KOPT-K1 (cell line): ENCODE measurements around the gene ELOVL3.
"Not testable (repeated sequence)": the region's sequence is repeated elsewhere in the genome, so short reads cannot be mapped to it uniquely, and the experiment has no call there.

Experiments used
- H3K27ac ChIP-seq: fragments of 200-600 bp; sonication (generic); 2 replicates; pipeline ENCODE4 v1.5.1; 2016; ENCODE audit warnings: antibody characterized with exemption, mild to moderate bottlenecking, low read depth, low read length; ENCODE audit not compliant: poor library complexity, severe bottlenecking
- H3K36me3 ChIP-seq: fragments of 200-600 bp; sonication (generic); 2 replicates; pipeline ENCODE4 v1.5.1; 2017; ENCODE audit warnings: antibody characterized with exemption, mild to moderate bottlenecking, low read length, moderate library complexity; ENCODE audit not compliant: insufficient read depth
- H3K9me3 ChIP-seq: fragments of 200-600 bp; sonication (generic); 2 replicates; pipeline ENCODE4 v1.5.1; 2017; ENCODE audit warnings: antibody characterized with exemption, low read length, mild to moderate bottlenecking; ENCODE audit not compliant: insufficient read depth, poor library complexity, severe bottlenecking

ELOVL3 gene

DNA sequence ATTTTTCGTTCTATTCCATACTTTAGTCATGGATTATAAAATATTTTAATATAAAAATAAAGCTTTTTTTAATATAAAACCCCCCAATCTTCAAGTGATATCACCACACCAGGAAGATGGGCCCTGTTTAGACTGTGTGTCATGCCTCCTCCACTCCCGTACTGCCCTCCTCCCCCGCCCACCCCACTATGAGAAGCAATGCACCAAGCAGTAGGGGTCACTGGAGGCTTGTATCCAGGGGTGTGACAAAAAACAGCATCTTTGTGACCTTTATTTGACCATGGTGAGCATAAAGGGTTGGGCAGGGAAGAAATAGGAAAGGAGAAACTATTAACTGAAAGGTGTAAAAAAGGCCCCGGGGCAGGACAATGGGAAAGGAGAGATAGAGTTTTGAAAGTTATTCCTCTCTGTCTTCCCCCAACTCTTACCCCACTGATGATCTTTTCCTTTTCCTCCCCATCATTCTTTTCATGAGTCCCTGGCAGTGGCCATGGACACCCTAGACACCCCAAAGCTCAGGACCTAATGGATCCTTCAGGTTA is 11.7 kb downstream of the ELOVL3 start:
- Histone ChIP-seq H3K36me3 (no peaks in the 10 kb centered on the region), H3K27ac (no peak overlapping the region), H3K9me3 (no peaks in the 10 kb centered on the region)

DNA sequence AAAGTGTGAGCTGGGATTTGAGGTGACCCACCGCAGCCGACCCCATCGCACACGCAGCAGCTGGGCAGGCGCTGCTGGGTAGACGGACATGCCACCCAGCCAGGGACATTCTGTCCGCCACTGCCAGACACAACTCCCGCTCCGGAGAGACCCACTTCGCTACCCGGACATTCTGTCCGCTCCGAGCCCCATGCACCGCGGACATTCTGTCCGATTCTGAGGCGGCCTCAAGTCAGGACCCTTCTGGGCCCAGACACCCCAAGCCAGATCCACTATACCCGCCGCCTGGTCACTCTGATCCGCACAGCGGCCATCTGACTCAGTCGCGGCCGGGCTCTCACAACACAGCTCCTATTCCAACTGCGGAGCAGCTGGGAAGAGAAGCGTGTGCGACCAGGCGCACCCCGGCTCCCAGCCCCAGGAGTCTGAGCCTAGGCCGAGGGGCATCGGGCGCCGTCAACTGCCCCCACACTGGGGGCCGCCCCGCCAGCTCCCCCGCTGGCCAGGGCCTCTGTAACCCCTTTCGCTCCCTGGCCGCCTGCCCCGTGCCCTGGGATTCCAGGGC is 14.4 kb downstream of the ELOVL3 start:
- Histone ChIP-seq H3K36me3 (no peaks in the 10 kb centered on the region), H3K27ac (no peak overlapping the region), H3K9me3 (no peaks in the 10 kb centered on the region)

DNA sequence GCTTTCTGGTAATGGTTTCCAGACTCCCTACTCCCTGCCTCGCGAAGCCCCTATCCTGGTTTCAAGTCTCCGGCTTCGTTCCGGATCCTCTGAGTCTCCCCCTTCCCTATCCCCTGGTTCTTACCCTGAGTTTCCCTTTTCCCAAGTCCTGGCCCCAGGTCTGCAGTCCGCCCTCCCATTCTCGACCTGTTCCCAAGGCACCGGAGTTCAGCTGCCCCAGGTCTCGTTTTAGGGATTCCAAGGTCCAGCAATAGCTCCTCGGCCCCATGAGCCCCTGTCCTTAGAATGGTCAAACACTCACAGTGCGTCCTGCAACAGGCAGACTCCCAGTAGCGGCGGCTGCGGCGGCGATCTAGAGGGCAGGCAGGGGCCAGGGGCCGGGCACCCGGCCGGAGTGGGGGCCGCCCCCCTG is 14.9 kb downstream of the ELOVL3 start:
- Histone ChIP-seq H3K9me3 (no peaks in the 10 kb centered on the region), H3K27ac (no peak overlapping the region)

DNA sequence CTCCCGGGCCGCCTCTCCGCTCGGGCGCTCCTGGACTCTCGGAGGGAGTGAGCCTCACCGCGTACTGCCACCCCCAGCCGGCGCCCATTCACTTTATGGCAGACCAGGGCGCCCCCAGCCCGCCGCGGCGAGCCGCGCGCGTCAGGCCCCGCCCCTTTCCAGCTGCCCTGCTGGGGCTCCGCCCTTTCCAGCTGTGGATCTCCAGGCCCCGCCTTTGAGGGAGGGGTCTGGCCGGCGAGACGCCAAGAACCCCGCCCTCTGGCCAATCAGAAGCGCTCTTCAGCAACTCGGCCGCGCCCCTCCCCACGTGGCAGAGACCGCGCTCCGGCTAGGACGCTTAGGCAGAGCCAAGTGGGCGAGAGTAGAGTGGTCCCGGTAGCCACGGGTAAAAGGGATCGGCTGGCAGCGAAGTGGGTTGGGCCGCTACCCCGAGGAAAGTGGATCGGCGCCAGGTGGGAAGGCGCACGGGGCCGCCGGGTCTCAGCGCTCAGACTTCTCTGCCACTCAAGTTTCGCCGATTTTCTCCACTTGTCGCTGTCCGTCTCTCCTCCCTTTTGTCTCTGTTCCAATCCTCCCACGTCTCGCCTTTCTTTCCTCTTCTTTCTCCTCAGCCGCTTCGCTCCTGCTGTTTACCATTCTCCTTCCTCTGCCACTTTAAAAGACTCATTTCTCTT is 15.5 kb downstream of the ELOVL3 start, which contains the start of gene PITX3:
Gene PITX3, minus strand, starts transcription at position 69 of the 674 bp plus-strand sequence. CDS start 9,432 bp downstream, outside the sequence.
- Histone ChIP-seq H3K36me3 (no peaks in the 10 kb centered on the region), H3K27ac (no peak within 1 kb of the TSS), H3K9me3 (no peaks in the 10 kb centered on the region)

More for the DNA sequence above, 14.9 kb downstream of the ELOVL3 start:
- H3K36me3 ChIP-seq, result no peaks in the 10 kb centered on the region

DNA sequence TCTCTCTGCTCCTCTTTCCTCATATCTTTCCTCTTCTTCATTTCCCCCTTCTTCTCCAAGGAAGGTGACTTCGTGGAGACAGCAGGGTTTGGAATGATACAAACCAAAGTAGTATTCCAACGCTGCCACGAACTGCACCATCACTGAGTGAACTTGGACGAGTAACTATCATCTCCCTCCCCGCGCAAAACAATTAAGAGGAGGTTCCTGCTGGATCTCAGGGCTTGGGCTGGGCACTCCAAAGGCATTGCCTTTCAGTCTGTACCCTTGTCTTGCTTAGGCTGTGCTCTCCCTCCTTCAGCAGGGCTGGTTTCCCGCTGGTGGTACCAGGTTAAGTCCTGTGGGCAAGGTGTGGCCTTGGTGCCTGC is 16.0 kb downstream of the ELOVL3 start:
- H3K27ac ChIP-seq, result no peak overlapping the region
- H3K9me3 ChIP-seq, result no peaks in the 10 kb centered on the region
- peaks cover 2% of the 10 kb centered on the region; the same call in 1 of the 2 replicates for H3K36me3 ChIP-seq

DNA sequence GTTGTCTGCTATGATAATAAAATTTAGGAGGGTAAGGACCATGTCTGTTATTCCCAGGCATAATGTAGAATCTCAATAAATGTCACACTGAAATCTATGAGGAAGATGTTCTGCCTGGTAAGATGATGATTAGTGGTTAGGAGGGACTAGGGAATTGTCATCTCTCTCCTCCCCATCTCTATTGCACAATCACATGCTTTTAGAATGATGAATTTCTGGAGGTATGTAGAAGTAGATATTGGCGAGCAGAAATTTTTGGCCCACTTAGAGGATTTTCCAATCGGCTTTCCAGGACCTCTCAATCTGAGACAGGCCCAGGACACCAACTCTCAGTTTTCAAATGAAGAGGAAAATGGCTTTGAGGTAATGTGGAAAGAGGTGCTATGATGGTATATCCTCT is 17.2 kb downstream of the ELOVL3 start:
- no peak overlapping the region for H3K27ac ChIP-seq
- no peaks in the 10 kb centered on the region for H3K9me3 ChIP-seq
- H3K36me3 ChIP-seq, result peaks cover 14% of the 10 kb centered on the region; the same call in 1 of the 2 replicates

DNA sequence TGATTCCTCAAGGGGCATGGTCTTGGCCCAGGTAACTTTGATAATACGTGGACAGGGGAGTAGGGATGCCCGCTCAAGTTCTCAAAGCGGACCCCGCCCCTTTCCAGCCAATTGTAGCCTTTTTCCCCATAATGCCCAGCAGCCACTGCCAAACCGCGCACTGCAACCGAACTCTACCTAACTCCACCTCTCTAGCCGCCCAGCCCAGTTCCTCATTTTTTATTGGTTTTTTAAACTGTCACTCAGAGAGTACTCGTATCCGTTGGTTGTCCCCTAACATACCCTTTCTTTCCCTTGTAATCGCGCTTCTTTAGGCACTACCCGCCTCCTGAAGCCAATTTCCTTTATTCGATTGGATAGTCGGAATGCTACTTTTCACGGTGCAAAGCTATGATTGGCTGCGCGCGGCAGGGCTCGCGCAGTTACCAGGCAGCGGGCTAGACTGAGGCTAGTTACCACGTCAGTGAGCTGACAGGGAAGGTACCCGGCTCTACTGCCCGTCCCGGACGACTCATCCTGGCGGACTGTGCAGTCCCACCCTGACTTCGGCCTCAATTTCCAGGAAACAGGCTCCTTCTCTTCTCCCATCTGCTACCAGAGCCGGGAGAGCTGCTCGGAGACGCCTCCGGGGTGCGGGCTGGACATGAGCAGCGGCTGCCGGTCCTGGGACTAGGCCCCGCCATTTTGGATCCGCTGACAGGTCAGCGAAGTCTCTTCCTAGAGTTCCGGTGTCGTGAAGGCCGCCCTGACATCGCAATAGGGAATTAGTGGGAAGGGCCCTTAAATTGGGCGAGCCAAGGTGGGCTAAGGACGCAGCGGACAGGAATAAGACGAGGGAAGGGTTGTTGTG is 19.2 kb downstream of the ELOVL3 start, which contains the start of gene GBF1:
Gene GBF1, plus strand, starts transcription at position 451 of the 850 bp plus-strand sequence. CDS start 13,407 bp downstream, outside the sequence.
- no peaks in the 10 kb centered on the region for H3K9me3 ChIP-seq
- peaks cover 20% of the 10 kb centered on the region for H3K36me3 ChIP-seq
- H3K27ac ChIP-seq, result peak within 1 kb of the TSS; percentile 67

DNA sequence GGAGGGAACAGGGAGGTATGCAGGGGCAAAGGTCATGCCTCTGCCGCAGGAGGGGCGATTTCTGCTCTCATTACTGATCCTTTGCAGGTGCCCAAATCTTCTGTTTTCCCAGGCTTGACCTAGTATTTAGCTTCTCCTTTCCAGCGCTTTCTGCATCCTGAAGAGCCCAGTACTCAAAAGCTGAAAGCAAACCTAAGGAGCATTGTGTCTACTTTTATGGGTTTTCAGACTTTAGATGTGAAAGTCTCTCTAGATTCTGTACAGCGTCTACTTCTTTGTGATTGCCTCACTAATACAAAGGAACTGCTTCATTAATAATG is 19.8 kb downstream of the ELOVL3 start:
- Histone ChIP-seq H3K9me3 (no peaks in the 10 kb centered on the region), H3K36me3 (peaks cover 24% of the 10 kb centered on the region), H3K27ac (peak overlapping the region; percentile 67)

DNA sequence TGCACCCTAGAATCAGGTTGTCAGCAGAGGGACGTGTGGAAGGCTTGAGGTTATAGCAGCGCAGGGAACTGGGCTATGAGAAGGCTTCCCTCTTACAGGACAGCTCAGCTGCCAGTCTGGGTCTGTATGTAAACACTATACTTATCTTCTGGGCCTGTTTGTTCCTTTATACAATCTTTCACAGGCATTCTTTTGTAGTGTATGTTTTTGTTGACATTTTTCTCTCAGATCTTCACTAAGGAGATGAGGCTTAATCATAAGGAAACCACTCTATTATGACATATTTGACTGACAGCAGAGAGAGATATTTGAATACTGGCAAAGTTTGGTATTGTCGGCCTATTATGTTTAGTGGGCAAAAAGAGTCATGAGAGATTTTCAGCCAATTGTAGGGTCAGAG is 20.2 kb downstream of the ELOVL3 start:
- no peaks in the 10 kb centered on the region for H3K9me3 ChIP-seq
- H3K27ac ChIP-seq, result peak overlapping the region; percentile 67
- H3K36me3 ChIP-seq, result peaks cover 24% of the 10 kb centered on the region

DNA sequence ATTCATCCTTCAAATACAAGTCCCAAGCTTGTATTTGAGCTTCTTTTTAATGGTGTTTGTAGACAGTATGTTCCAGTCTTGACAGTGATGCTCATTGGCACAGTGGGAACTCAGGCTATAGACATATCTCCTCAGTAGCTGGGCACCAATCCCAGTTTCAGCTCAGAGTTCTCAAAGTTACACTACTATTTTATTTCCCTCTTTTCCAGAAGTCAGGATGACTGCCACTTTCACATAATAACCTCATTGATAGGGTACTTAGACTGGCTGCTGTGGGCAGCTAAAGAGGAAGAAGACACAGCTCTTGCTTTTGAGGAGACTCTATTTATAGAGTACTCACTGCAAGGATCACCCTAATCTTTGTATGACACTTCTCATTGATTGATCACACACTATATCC is 21.6 kb downstream of the ELOVL3 start:
- Histone ChIP-seq H3K9me3 (no peaks in the 10 kb centered on the region), H3K36me3 (peaks cover 28% of the 10 kb centered on the region), H3K27ac (no peak overlapping the region)

DNA sequence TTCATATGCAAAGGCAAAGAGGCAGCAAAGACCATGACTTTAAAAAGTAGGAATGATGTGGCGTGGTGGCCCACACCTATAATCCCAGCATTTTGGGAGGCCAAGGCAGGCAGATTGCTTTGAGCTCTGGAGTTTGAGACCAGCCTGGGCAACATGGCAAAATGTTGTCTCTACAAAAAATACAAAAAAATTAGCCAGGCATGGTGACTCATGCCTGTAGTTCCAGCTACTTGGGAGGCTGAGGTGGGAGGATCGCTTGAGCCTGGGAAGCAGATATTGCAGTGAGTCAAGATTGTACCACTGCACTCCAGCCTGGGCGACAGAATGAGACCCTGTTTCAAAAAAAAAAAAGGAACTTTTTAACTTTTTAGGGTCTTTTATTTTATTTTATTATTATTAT is 26.4 kb downstream of the ELOVL3 start:
- H3K9me3 ChIP-seq, H3K27ac ChIP-seq: not testable (repeated sequence)
- H3K36me3 ChIP-seq, result peaks cover 39% of the 10 kb centered on the region

DNA sequence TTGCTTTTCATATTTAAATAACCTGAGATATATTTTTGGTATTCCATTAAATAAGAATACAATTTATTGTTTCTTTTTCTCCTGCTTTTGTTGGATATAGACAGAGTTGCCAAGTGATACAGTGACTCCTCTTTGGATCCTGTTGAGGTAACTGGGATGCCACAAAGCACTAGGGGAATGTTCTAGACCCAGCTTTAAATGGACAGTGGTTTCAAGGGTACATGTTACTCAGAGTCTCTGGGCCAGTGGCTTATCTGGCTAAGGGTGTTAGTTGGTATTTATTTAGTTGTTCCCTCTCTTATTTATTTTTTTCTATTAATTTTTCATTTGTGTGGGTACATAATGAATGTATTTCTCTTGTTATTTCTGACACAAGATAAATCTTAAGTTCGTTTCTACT is 28.3 kb downstream of the ELOVL3 start:
- H3K9me3 ChIP-seq, result no peaks in the 10 kb centered on the region
- H3K27ac ChIP-seq, result no peak overlapping the region
- peaks cover 42% of the 10 kb centered on the region for H3K36me3 ChIP-seq

DNA sequence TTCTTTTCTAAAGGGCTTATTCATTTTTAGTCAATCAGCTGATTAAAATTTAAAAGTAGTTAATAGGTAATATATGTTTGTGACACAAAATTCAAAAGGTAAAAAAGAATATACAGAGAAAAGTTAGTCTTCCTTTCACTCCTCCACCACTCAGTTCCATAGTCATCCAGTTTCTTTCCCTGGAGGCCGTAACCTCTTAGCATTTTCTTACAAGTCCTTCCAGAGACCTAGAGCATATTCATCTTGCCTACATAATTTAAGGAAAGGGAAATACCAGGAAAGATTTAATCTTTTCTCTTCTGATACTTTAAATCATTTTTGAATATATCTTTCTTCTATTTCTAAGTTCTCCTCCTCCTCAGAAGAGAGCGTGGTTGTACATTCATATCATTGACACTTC is 29.3 kb downstream of the ELOVL3 start:
- Histone ChIP-seq H3K27ac (no peak overlapping the region), H3K36me3 (peaks cover 50% of the 10 kb centered on the region), H3K9me3 (no peaks in the 10 kb centered on the region)

DNA sequence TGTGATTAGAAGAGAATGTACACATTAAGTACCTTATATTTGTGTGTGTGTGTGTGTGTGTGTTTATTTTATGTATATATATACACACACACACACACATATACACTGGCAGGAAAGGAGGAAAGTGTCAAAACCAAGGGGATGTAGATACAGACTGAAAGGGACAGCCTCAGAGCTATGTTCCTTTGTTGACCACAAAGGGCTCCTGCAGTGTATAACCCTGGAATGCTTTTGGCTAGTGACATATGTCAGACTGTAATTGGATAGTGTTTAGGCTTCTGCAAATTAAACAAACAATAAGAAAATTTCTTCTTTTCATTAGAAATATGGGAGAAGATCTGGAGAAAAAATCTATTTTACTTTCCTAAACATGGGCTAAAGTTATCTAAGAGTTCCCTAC is 35.1 kb downstream of the ELOVL3 start:
- peaks cover 87% of the 10 kb centered on the region for H3K36me3 ChIP-seq
- H3K27ac ChIP-seq, result no peak overlapping the region
- no peaks in the 10 kb centered on the region for H3K9me3 ChIP-seq

DNA sequence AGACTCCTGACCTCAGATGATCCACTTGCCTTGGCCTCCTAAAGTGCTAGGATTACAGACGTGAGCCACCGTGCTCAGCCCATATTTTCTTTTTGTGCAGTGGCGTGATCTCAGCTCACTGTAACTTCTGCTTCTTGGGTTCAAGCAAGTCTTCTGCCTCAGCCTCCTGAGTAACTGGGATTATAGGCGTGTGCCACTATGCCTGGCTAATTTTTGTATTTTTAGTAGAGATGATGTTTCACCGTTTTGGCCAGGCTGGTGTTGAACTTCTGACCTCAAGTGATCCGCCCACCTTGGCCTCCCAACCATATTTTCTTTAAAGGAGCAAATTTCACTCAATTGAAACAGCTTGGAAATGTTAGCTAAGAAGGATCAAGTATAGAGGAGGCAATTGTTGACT is 35.7 kb downstream of the ELOVL3 start:
- Histone ChIP-seq H3K36me3 (peaks cover 89% of the 10 kb centered on the region), H3K9me3 (no peaks in the 10 kb centered on the region), H3K27ac (no peak overlapping the region)
